ENCODE data around the gene DPP7.
"Not testable (repeated sequence)": the region's sequence is repeated elsewhere in the genome, so short reads cannot be mapped to it uniquely, and the experiment has no call there.

DPP7 gene

DNA sequence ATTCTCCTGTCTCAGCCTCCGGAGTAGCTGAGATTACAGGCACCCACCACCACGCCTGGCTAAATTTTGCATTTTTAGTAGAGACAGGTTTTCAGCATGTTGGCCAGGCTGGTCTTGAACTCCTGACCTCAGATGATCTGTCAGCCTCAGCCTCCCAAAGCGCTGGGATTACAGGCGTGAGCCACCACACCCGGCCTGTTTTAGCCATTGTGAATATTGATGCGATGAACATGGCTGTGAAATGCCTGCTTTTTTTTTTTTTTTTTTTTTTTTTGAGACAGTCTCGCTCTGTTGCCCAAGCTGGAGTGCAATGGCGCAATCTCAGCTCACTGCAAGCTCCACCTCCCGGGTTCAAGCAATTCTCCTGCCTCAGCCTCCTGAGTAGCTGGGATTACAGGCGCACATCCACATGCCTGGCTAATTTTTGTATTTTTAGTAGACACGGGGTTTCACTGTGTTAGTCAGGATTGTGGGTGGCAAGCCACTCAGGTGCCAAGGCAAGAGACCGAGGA is 3.6 kb upstream of the DPP7 start:
- not testable (repeated sequence) for H3K9me2 ChIP-seq (replicated peaks; ENCODE audit: low read depth, low read length); H3F3A ChIP-seq (ENCODE audit: low read depth); H4K20me1 ChIP-seq (ENCODE audit: insufficient read depth, low read length, poor library complexity, severe bottlenecking); H3K79me2 ChIP-seq (ENCODE audit: insufficient read depth, low read length); H3K4me2 ChIP-seq (ENCODE audit: low read depth, low read length, poor library complexity, severe bottlenecking); H3K9me3 ChIP-seq (ENCODE audit: insufficient read depth, low read depth, low read length); H3K4me3 ChIP-seq (ENCODE audit: low read length, poor library complexity, severe bottlenecking); H3K4me1 ChIP-seq (ENCODE audit: insufficient read depth, low read length, poor library complexity, severe bottlenecking); H3K27me3 ChIP-seq (ENCODE audit: insufficient read depth, low read length, poor library complexity, severe bottlenecking); H3K9ac ChIP-seq (ENCODE audit: low read depth, low read length, poor library complexity, severe bottlenecking); H3K36me3 ChIP-seq (ENCODE audit: insufficient read depth, low read length); H2AFZ ChIP-seq (ENCODE audit: low read length)

GRCh38 chr9:137117269-137117731 is 2.8 kb upstream of the DPP7 start:
- TF ChIP-seq EZH2phosphoT487 (IDR thresholded peaks at IDR 0.05; ENCODE audit: borderline replicate concordance): no peak
- TF ChIP-seq, protein P1, sequence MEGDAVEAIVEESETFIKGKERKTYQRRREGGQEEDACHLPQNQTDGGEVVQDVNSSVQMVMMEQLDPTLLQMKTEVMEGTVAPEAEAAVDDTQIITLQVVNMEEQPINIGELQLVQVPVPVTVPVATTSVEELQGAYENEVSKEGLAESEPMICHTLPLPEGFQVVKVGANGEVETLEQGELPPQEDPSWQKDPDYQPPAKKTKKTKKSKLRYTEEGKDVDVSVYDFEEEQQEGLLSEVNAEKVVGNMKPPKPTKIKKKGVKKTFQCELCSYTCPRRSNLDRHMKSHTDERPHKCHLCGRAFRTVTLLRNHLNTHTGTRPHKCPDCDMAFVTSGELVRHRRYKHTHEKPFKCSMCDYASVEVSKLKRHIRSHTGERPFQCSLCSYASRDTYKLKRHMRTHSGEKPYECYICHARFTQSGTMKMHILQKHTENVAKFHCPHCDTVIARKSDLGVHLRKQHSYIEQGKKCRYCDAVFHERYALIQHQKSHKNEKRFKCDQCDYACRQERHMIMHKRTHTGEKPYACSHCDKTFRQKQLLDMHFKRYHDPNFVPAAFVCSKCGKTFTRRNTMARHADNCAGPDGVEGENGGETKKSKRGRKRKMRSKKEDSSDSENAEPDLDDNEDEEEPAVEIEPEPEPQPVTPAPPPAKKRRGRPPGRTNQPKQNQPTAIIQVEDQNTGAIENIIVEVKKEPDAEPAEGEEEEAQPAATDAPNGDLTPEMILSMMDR (conservative IDR thresholded peaks at IDR 0.05; ENCODE audit: low read length): no peak
- no peak overlapping the region for H3K4me3 ChIP-seq (ENCODE audit: low read length, poor library complexity, severe bottlenecking)

GRCh38 chr9:137116728-137117127 is 2.2 kb upstream of the DPP7 start:
- no peaks in the 10 kb centered on the region for H3K27me3 ChIP-seq (ENCODE audit: insufficient read depth, low read length, poor library complexity, severe bottlenecking)

More at GRCh38 chr9:137117269-137117731, 2.8 kb upstream of the DPP7 start:
- Histone ChIP-seq H3K36me3 (ENCODE audit: insufficient read depth, low read length) (no peaks in the 10 kb centered on the region), H3K79me2 (ENCODE audit: insufficient read depth, low read length) (no peaks in the 10 kb centered on the region), H3K4me2 (ENCODE audit: low read depth, low read length, poor library complexity, severe bottlenecking) (no peak overlapping the region), H4K20me1 (ENCODE audit: insufficient read depth, low read length, poor library complexity, severe bottlenecking) (no peaks in the 10 kb centered on the region), H3K27me3 (ENCODE audit: insufficient read depth, low read length, poor library complexity, severe bottlenecking) (no peaks in the 10 kb centered on the region), H3K9me3 (ENCODE audit: insufficient read depth, low read depth, low read length) (no peaks in the 10 kb centered on the region), H3K9ac (ENCODE audit: low read depth, low read length, poor library complexity, severe bottlenecking) (no peak overlapping the region), H3K9me2 (replicated peaks; ENCODE audit: low read depth, low read length) (no peaks in the 10 kb centered on the region), H3K4me1 (ENCODE audit: insufficient read depth, low read length, poor library complexity, severe bottlenecking) (peaks cover 7% of the 10 kb centered on the region), H3F3A (ENCODE audit: low read depth) (no peaks in the 10 kb centered on the region), H2AFZ (ENCODE audit: low read length) (no peak overlapping the region)

More at GRCh38 chr9:137116728-137117127, 2.2 kb upstream of the DPP7 start:
- TF ChIP-seq EZH2phosphoT487 (IDR thresholded peaks at IDR 0.05; ENCODE audit: borderline replicate concordance): no peak
- TF ChIP-seq, protein P1 (conservative IDR thresholded peaks at IDR 0.05; ENCODE audit: low read length): no peak
- Histone ChIP-seq H3K79me2 (ENCODE audit: insufficient read depth, low read length) (no peaks in the 10 kb centered on the region), H3K4me2 (ENCODE audit: low read depth, low read length, poor library complexity, severe bottlenecking) (no peak overlapping the region), H3K36me3 (ENCODE audit: insufficient read depth, low read length) (no peaks in the 10 kb centered on the region), H3K4me3 (ENCODE audit: low read length, poor library complexity, severe bottlenecking) (no peak overlapping the region), H3K4me1 (ENCODE audit: insufficient read depth, low read length, poor library complexity, severe bottlenecking) (peaks cover 7% of the 10 kb centered on the region), H4K20me1 (ENCODE audit: insufficient read depth, low read length, poor library complexity, severe bottlenecking) (no peaks in the 10 kb centered on the region), H3F3A (ENCODE audit: low read depth) (no peaks in the 10 kb centered on the region), H3K9me2 (replicated peaks; ENCODE audit: low read depth, low read length) (no peaks in the 10 kb centered on the region), H2AFZ (ENCODE audit: low read length) (no peak overlapping the region), H3K9me3 (ENCODE audit: insufficient read depth, low read depth, low read length) (no peaks in the 10 kb centered on the region), H3K9ac (ENCODE audit: low read depth, low read length, poor library complexity, severe bottlenecking) (no peak overlapping the region)

All from Loucy (cell line).